ENCODE results near the gene EGLN2. TPM values are rescaled to one million over a fixed set of nuclear protein-coding genes. Genes with fewer than 3 reads are reported as not detected.
"Not testable (repeated sequence)": the region's sequence is repeated elsewhere in the genome, so short reads cannot be mapped to it uniquely, and the experiment has no call there.

Gene EGLN2
- total RNA-seq, 1 experiment from 2014 or later, result 131 TPM

DNA sequence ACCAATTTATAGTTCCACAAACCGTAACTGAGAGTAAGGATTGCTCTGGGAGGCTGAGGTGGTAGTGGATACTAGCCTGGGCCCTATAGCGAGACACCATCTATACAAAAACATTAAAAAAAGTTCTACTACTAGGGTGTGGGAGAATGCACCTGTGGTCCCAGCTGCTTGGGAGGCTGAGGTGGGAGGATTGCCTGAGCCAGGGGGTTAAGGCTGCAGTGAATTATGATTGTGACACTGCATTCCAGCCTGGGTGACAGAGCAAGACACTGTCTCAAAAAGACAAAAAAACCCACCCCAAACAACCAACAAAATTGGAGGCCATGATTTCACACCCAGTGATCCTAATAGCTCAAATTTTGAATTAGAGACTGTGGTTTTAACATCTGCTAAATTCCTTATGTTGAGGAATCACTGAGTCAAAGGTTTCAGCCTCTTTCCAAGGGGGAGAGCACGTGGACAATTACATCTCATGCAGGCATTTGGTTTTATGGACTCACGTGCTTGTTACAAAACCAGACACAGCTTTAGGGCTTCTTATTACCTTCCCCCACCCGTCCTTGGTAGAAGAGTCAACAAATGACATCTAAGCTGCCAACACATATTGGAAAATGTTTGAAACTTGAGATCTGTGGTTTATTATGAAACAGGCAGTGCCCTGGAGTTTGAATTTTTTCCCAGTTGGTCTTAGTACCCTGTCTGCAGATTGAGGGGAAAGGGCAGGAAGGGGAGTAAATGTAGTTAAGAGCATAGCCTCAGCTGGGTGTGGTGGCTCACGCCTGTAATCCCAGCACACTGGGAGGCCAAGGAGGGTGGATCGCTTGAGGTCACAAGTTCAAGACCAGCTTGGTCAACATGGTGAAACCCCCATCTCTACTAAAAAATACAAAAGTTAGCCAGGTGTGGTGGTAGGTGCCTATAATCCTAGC lies 32.8 kb downstream of the EGLN2 start:
- Histone ChIP-seq H2BK5ac (ENCODE audit: insufficient read length, low read length) (no peak overlapping the region), H3K27me3 (ENCODE audit: insufficient read depth, low read length) (no peaks in the 10 kb centered on the region), H3K27ac (ENCODE audit: insufficient read length, low read depth, low read length) (no peak overlapping the region), H2BK20ac (ENCODE audit: low read depth, low read length, poor library complexity, severe bottlenecking) (no peak overlapping the region), H4K8ac (replicated peaks; ENCODE audit: insufficient read length, low read depth, low read length) (no peak overlapping the region), H3K23me2 (ENCODE audit: insufficient read length, low read depth, low read length, poor library complexity, severe bottlenecking) (no peaks in the 10 kb centered on the region), H3K9ac (ENCODE audit: extremely low read depth, insufficient read length, low read length) (no peak overlapping the region), H3K4me2 (ENCODE audit: insufficient read depth, insufficient read length, low read length) (no peak overlapping the region), H3K9me3 (ENCODE audit: control insufficient read depth, low read depth, low read length) (no peaks in the 10 kb centered on the region), H3K79me2 (ENCODE audit: insufficient read depth, low read length) (no peaks in the 10 kb centered on the region), H2BK15ac (ENCODE audit: low read depth, low read length) (no peak overlapping the region), H3K4me1 (ENCODE audit: insufficient read depth, low read length) (no peaks in the 10 kb centered on the region), H4K91ac (ENCODE audit: insufficient read length, low read depth, low read length) (no peak overlapping the region), H3K18ac (ENCODE audit: insufficient read length, low read depth, low read length) (no peak overlapping the region), H2AK5ac (ENCODE audit: insufficient read length, low read length) (no peak overlapping the region), H3T11ph (ENCODE audit: low read length) (no peak overlapping the region), H3K56ac (ENCODE audit: insufficient read length, low read depth, low read length) (no peak overlapping the region), H2AFZ (ENCODE audit: low read length) (no peak overlapping the region), H3K23ac (ENCODE audit: insufficient read length, low read depth, low read length) (no peak overlapping the region), H2BK120ac (ENCODE audit: low read depth, low read length, poor library complexity, severe bottlenecking) (no peak overlapping the region), H4K5ac (ENCODE audit: insufficient read length, low read depth, low read length) (no peak overlapping the region), H2BK12ac (ENCODE audit: insufficient read length, low read depth, low read length) (no peak overlapping the region), H3K4ac (ENCODE audit: low read depth, low read length) (no peak overlapping the region), H3K79me1 (ENCODE audit: insufficient read depth, low read depth, low read length, poor library complexity, severe bottlenecking) (no peaks in the 10 kb centered on the region), H3K14ac (ENCODE audit: insufficient read depth, low read length) (no peak overlapping the region), H4K20me1 (ENCODE audit: control insufficient read depth, insufficient read depth, insufficient read length) (peaks cover 2% of the 10 kb centered on the region)
- no peak for DNase-seq
- Mint-ChIP-seq H3K36me3 (ENCODE audit: insufficient read depth in 1 of 3, low read depth in 3 of 3) (no peaks in the 10 kb centered on the region; a peak in 1 of 7 replicates), H3K4me3 (no peak overlapping the region), H3K9me3 (no peaks in the 10 kb centered on the region), H3K27ac (no peak overlapping the region), H3K4me1 (no peaks in the 10 kb centered on the region), H3K27me3 (ENCODE audit: low read depth) (peaks cover 3% of the 10 kb centered on the region; the same call in 1 of the 2 replicates)
- TF ChIP-seq, protein P1, sequence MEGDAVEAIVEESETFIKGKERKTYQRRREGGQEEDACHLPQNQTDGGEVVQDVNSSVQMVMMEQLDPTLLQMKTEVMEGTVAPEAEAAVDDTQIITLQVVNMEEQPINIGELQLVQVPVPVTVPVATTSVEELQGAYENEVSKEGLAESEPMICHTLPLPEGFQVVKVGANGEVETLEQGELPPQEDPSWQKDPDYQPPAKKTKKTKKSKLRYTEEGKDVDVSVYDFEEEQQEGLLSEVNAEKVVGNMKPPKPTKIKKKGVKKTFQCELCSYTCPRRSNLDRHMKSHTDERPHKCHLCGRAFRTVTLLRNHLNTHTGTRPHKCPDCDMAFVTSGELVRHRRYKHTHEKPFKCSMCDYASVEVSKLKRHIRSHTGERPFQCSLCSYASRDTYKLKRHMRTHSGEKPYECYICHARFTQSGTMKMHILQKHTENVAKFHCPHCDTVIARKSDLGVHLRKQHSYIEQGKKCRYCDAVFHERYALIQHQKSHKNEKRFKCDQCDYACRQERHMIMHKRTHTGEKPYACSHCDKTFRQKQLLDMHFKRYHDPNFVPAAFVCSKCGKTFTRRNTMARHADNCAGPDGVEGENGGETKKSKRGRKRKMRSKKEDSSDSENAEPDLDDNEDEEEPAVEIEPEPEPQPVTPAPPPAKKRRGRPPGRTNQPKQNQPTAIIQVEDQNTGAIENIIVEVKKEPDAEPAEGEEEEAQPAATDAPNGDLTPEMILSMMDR (conservative IDR thresholded peaks at IDR 0.05), result no peak
- no CpG with 5 or more reads among the region's 7 CpGs for WGBS (ENCODE audit: extremely low coverage, insufficient read length, low lambda C conversion rate)

DNA sequence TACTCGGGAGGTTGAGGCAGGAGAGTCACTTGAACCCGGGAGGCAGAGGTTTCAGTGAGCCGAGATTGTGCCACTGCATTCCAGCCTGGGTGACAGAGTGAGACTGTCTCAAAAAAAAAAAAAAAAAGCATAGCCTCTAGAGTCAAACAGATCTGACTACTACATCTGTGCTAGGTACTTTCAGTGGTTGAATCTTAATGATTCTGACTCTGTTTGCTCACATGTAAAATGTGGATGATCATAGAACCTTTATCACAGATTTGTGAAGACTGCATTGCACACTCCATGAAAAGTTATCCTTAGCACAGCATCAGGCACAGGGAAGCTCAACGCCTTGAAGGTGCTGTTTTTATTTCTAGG lies 33.4 kb downstream of the EGLN2 start:
- H3K27ac Mint-ChIP-seq, H3K9me3 Mint-ChIP-seq: not testable (repeated sequence)
- WGBS (ENCODE audit: extremely low coverage, insufficient read length, low lambda C conversion rate), result no CpG with 5 or more reads among the region's 4 CpGs

More for the DNA sequence above, 33.4 kb downstream of the EGLN2 start:
- H3K27me3 Mint-ChIP-seq (ENCODE audit: low read depth); H4K5ac ChIP-seq (ENCODE audit: insufficient read length, low read depth, low read length); H3K23ac ChIP-seq (ENCODE audit: insufficient read length, low read depth, low read length); H2BK120ac ChIP-seq (ENCODE audit: low read depth, low read length, poor library complexity, severe bottlenecking); H3K14ac ChIP-seq (ENCODE audit: insufficient read depth, low read length); H4K20me1 ChIP-seq (ENCODE audit: control insufficient read depth, insufficient read depth, insufficient read length); H4K8ac ChIP-seq (replicated peaks; ENCODE audit: insufficient read length, low read depth, low read length); DNase-seq; H3K27ac ChIP-seq (ENCODE audit: insufficient read length, low read depth, low read length); H3K4ac ChIP-seq (ENCODE audit: low read depth, low read length); H3K56ac ChIP-seq (ENCODE audit: insufficient read length, low read depth, low read length); H3K79me2 ChIP-seq (ENCODE audit: insufficient read depth, low read length); H2AK5ac ChIP-seq (ENCODE audit: insufficient read length, low read length); H3K9me3 ChIP-seq (ENCODE audit: control insufficient read depth, low read depth, low read length); H3K4me3 Mint-ChIP-seq; H3K18ac ChIP-seq (ENCODE audit: insufficient read length, low read depth, low read length); H2AFZ ChIP-seq (ENCODE audit: low read length); H3T11ph ChIP-seq (ENCODE audit: low read length); H3K23me2 ChIP-seq (ENCODE audit: insufficient read length, low read depth, low read length, poor library complexity, severe bottlenecking); H3K79me1 ChIP-seq (ENCODE audit: insufficient read depth, low read depth, low read length, poor library complexity, severe bottlenecking); H3K4me1 ChIP-seq (ENCODE audit: insufficient read depth, low read length); H2BK20ac ChIP-seq (ENCODE audit: low read depth, low read length, poor library complexity, severe bottlenecking); H4K91ac ChIP-seq (ENCODE audit: insufficient read length, low read depth, low read length); H3K9ac ChIP-seq (ENCODE audit: extremely low read depth, insufficient read length, low read length); H3K27me3 ChIP-seq (ENCODE audit: insufficient read depth, low read length); H2BK5ac ChIP-seq (ENCODE audit: insufficient read length, low read length); H2BK15ac ChIP-seq (ENCODE audit: low read depth, low read length); H3K36me3 Mint-ChIP-seq (ENCODE audit: insufficient read depth in 1 of 3, low read depth in 3 of 3); H3K4me1 Mint-ChIP-seq; H3K4me2 ChIP-seq (ENCODE audit: insufficient read depth, insufficient read length, low read length); H2BK12ac ChIP-seq (ENCODE audit: insufficient read length, low read depth, low read length): not testable (repeated sequence)
